Posterior cingulate gyrus (tissue), 11 donors: ENCODE results near the gene BRD7.
A peak's percentile ranks its signal among the peaks of the same experiment; 100 is the strongest.

Source experiments
- DNase-seq, 10 donors: peaks; one replicate each; pipeline versions ENCODE4 v3.0.0 to v3.0.0-alpha.2; 2020 to 2021; ENCODE audit warnings: mixed read lengths in 3 of 10
- intact Hi-C: fragments of 100-400 bp; cut with DNase I; formaldehyde crosslinking; loops from one replicate; pipeline ENCODE4 v1.15.1; 2023

The BRD7 gene

GRCh38 chr16:50281391-50282009 lies 87.3 kb downstream of the BRD7 start:
- peak in 2 of 10 donors; percentile 44 to 76 for DNase-seq
- intact Hi-C loops = no loop called here

- DNase-seq = peak in 4 of 10 donors; percentile 7 to 54 (median 36)
- intact Hi-C loops = no loop called here
Measured at GRCh38 chr16:50280932-50281331, 87.9 kb downstream of the BRD7 start.

- intact Hi-C loops = no loop called here
- DNase-seq = peak in 3 of 10 donors; percentile 2 to 30 (median 15)
Measured at GRCh38 chr16:50279504-50279865, 89.3 kb downstream of the BRD7 start.

- DNase-seq = peak in 2 of 10 donors; percentile 1 to 14
- intact Hi-C loops = no loop called here
Measured at GRCh38 chr16:50278251-50278650, 90.5 kb downstream of the BRD7 start.

GRCh38 chr16:50276801-50277555 lies 91.8 kb downstream of the BRD7 start:
- peak in 1 of 10 donors; percentile 30 for DNase-seq
- intact Hi-C loops = no loop called here

- DNase-seq = no peak
- intact Hi-C loops = no loop called here
Measured at GRCh38 chr16:50276326-50276640, 92.5 kb downstream of the BRD7 start.

GRCh38 chr16:50275428-50276325 lies 93.1 kb downstream of the BRD7 start:
- intact Hi-C loops = no loop called here
- peak in 4 of 10 donors; percentile 24 to 62 (median 50) for DNase-seq

GRCh38 chr16:50275098-50275415 lies 93.7 kb downstream of the BRD7 start:
- intact Hi-C loops = no loop called here
- DNase-seq = peak in 2 of 10 donors; percentile 28 to 36

- DNase-seq = peak in 4 of 10 donors; percentile 4 to 71 (median 49)
- intact Hi-C loops = no loop called here
Measured at GRCh38 chr16:50274326-50275097, 94.3 kb downstream of the BRD7 start.

GRCh38 chr16:50273888-50274325 lies 94.9 kb downstream of the BRD7 start:
- intact Hi-C loops = no loop called here
- DNase-seq = peak in 3 of 10 donors; percentile 50 to 66 (median 55)

- DNase-seq = peak in 2 of 10 donors; percentile 7 to 24
- intact Hi-C loops = no loop called here
Measured at GRCh38 chr16:50273382-50273690, 95.5 kb downstream of the BRD7 start.

- peak in 3 of 10 donors; percentile 37 to 61 (median 48) for DNase-seq
- intact Hi-C loops = no loop called here
Measured at GRCh38 chr16:50272687-50273381, 96.0 kb downstream of the BRD7 start.

GRCh38 chr16:50272111-50272571 lies 96.6 kb downstream of the BRD7 start:
- intact Hi-C loops = no loop called here
- DNase-seq = peak in 3 of 10 donors; percentile 16 to 70 (median 55)

- DNase-seq = peak in 3 of 10 donors; percentile 53 to 66 (median 65)
Measured at GRCh38 chr16:50271148-50272041, 97.4 kb downstream of the BRD7 start.

GRCh38 chr16:50270510-50271147 lies 98.2 kb downstream of the BRD7 start:
- peak in 3 of 10 donors; percentile 54 to 76 (median 60) for DNase-seq
- intact Hi-C loops = no loop called here

More at GRCh38 chr16:50271148-50272041, 97.4 kb downstream of the BRD7 start:
- intact Hi-C loops = no loop called here

GRCh38 chr16:50269769-50270509 lies 98.8 kb downstream of the BRD7 start:
- peak in 2 of 10 donors; percentile 58 to 66 for DNase-seq
- intact Hi-C loops = no loop called here

- peak in 3 of 10 donors; percentile 51 to 66 (median 52) for DNase-seq
- intact Hi-C loops = no loop called here
Measured at GRCh38 chr16:50269061-50269705, 99.6 kb downstream of the BRD7 start.
